ENCODE measurements around the gene RFX3.

- no peak for TF ChIP-seq POLR2A (IDR thresholded peaks at IDR 0.05)
- no peak for TF ChIP-seq EP300 (IDR thresholded peaks at IDR 0.05)
Measured at GRCh38 chr9:3441197-3441816, 84.5 kb downstream of the RFX3 start.
